GM12878 (cell line): ENCODE measurements around the gene GPBAR1. TPM values are rescaled to one million over a fixed set of nuclear protein-coding genes. Genes with fewer than 3 reads are reported as not detected.

Experiments
- ATAC-seq: fragments of 200-7000 bp; cut with Tn5 transposase; 3 replicates; pipeline ENCODE4 v1.9.1; 2020; ENCODE audit warnings: mild to moderate bottlenecking, moderate library complexity
- BruUV-seq: library from RNA; stranded (reverse); fragments of 400-500 nt; replicated peaks from 2 replicates; lab custom pipeline; 2021; lab: Mats Ljungman, UMichigan
- CTCF ChIA-PET: fragments of 300-600 bp; sonication (Branson Sonifier 250); formaldehyde crosslinking; extraction: SDS; loops from one replicate; lab custom pipeline; 2021; ENCODE audit warnings: inconsistent platforms; lab: Yijun Ruan, JAX
- POLR2A ChIA-PET: fragments of 350-600 bp; formaldehyde crosslinking; extraction: SDS; loops from one replicate; lab custom pipeline; 2021; ENCODE audit warnings: inconsistent platforms; lab: Charles Lee
- RAD21 ChIA-PET: fragments of 300-600 bp; sonication (Branson Sonifier 250); formaldehyde crosslinking; loops from one replicate; lab custom pipeline; 2023; ENCODE audit warnings: antibody characterized with exemption; ENCODE audit not compliant: unreplicated experiment; lab: Charles Lee
- SMC1A ChIA-PET: fragments of 300-600 bp; sonication (Branson Sonifier 250); formaldehyde crosslinking; loops from one replicate; lab custom pipeline; 2023; ENCODE audit not compliant: unreplicated experiment, uncharacterized antibody; lab: Charles Lee
- DNase-seq: peaks from one replicate; pipeline ENCODE4 v3.0.0-alpha.2; 2011; ENCODE audit warnings: low read depth, low spot score
- FAIRE-seq: peaks from 3 replicates; lab custom pipeline; 2011; peaks lifted over from hg19 to GRCh38; lab: Jason Lieb, UNC
- H2AFZ ChIP-seq: 2 replicates; pipeline ENCODE4 v1.6.0; 2011; ENCODE audit warnings: low read depth, low read length, control low read depth; ENCODE audit not compliant: control insufficient read depth
- H3K27ac ChIP-seq: 2 replicates; pipeline ENCODE4 v1.5.1; 2011; ENCODE audit warnings: control low read depth; ENCODE audit not compliant: control insufficient read depth, insufficient read depth
- H3K27me3 ChIP-seq, 2 experiments: replicated peaks in 1 of 2; 2 replicates each; pipeline versions ENCODE4 v1.6.0 to v1.6.1; 2011; ENCODE audit warnings: low read length in 1 of 2; ENCODE audit not compliant: control insufficient read depth in 2 of 2, insufficient read depth in 2 of 2
- H3K36me3 ChIP-seq, 2 experiments: 2 replicates each; pipeline ENCODE4 v1.5.1; 2011; ENCODE audit warnings: low read length in 1 of 2; ENCODE audit not compliant: control insufficient read depth in 2 of 2, insufficient read depth in 2 of 2
- H3K4me1 ChIP-seq: 2 replicates; pipeline ENCODE4 v1.6.1; 2011; ENCODE audit warnings: mild to moderate bottlenecking, low read length, moderate library complexity, mixed read lengths; ENCODE audit not compliant: control insufficient read depth, insufficient read depth
- H3K4me2 ChIP-seq: 2 replicates; pipeline ENCODE4 v1.6.0; 2011; ENCODE audit warnings: control low read depth; ENCODE audit not compliant: control insufficient read depth, insufficient read depth
- H3K4me3 ChIP-seq: fragments of 200-600 bp; sonication (generic); 2 replicates; pipeline ENCODE4 v1.5.1; 2016
- H3K79me2 ChIP-seq: 2 replicates; pipeline ENCODE4 v1.6.0; 2011; ENCODE audit warnings: low read length; ENCODE audit not compliant: control insufficient read depth, insufficient read depth
- H3K9ac ChIP-seq: 2 replicates; pipeline ENCODE4 v1.8.0; 2011; ENCODE audit warnings: low read length, control low read depth, mixed read lengths; ENCODE audit not compliant: control insufficient read depth, insufficient read depth
- H3K9me3 ChIP-seq: replicated peaks from 3 replicates; pipeline ENCODE4 v1.5.1; 2011; ENCODE audit warnings: mild to moderate bottlenecking, low read length; ENCODE audit not compliant: control insufficient read depth, insufficient read depth
- H4K20me1 ChIP-seq: 2 replicates; pipeline ENCODE4 v1.6.0; 2011; ENCODE audit not compliant: control insufficient read depth, insufficient read depth
- IKZF1 ChIP-seq: fragments of 450-650 bp; conservative IDR thresholded peaks from 2 replicates; pipeline ENCODE4 v1.6.1; 2017; ENCODE audit warnings: antibody characterized with exemption, mild to moderate bottlenecking
- MTA2 ChIP-seq: fragments of 450-650 bp; IDR thresholded peaks from 2 replicates; pipeline ENCODE4 v1.6.1; 2016; ENCODE audit warnings: low read depth, mild to moderate bottlenecking, moderate library complexity
- NFIC ChIP-seq: IDR thresholded peaks from 2 replicates; pipeline ENCODE4 v1.6.1; 2012; ENCODE audit warnings: low read depth, mild to moderate bottlenecking, inconsistent platforms, low read length, moderate library complexity
- NFYA ChIP-seq: IDR thresholded peaks from 2 replicates; pipeline ENCODE4 v1.6.1; 2011; ENCODE audit warnings: low read depth, mild to moderate bottlenecking, low read length, improper control_type of control experiment, borderline replicate concordance
- RUNX3 ChIP-seq: IDR thresholded peaks from 2 replicates; pipeline ENCODE4 v1.6.1; 2012; ENCODE audit warnings: low read length, inconsistent platforms
- SMARCA5 ChIP-seq: fragments of 450-650 bp; IDR thresholded peaks from 2 replicates; pipeline ENCODE4 v1.6.1; 2017; ENCODE audit warnings: mild to moderate bottlenecking
- SREBF1 ChIP-seq: IDR thresholded peaks from 2 replicates; pipeline ENCODE4 v1.6.1; 2012; ENCODE audit warnings: mild to moderate bottlenecking, low read length
- SUPT20H ChIP-seq: IDR thresholded peaks from 2 replicates; pipeline ENCODE4 v1.6.1; 2011; ENCODE audit warnings: low read depth, mild to moderate bottlenecking, low read length, moderate library complexity, borderline replicate concordance; ENCODE audit not compliant: control insufficient read depth
- TARDBP ChIP-seq: IDR thresholded peaks from 2 replicates; pipeline ENCODE4 v1.6.1; 2016; ENCODE audit warnings: borderline replicate concordance
- ZNF274 ChIP-seq: IDR thresholded peaks from one replicate; pipeline ENCODE4 v1.8.0; 2011; ENCODE audit not compliant: insufficient read length, insufficient read depth
- ZNF384 ChIP-seq: IDR thresholded peaks from 2 replicates; pipeline ENCODE4 v1.6.1; 2012; ENCODE audit warnings: low read depth, mild to moderate bottlenecking, low read length, improper control_type of control experiment, borderline replicate concordance
- ZSCAN29 ChIP-seq: fragments of 450-650 bp; IDR thresholded peaks from 2 replicates; pipeline ENCODE4 v1.6.1; 2017; ENCODE audit warnings: mild to moderate bottlenecking, moderate library complexity
- ZZZ3 ChIP-seq: IDR thresholded peaks from 2 replicates; pipeline ENCODE4 v1.6.1; 2011; ENCODE audit warnings: low read depth; ENCODE audit not compliant: control insufficient read depth, insufficient read length
- WGBS: methylation state at CpG from one replicate; pipeline ENCODE4 v1.1.6; 2016; ENCODE audit warnings: low lambda C conversion rate; ENCODE audit not compliant: insufficient replicate concordance, insufficient coverage; ENCODE audit errors: missing lambda C conversion rate; 5-methylcytosine and 5-hydroxymethylcytosine counted together
- in situ Hi-C: fragments of 300-500 bp; cut with MboI; formaldehyde crosslinking; loops from 9 replicates; pipeline ENCODE4 v1.14.3; 2018; ENCODE audit warnings: mixed read lengths
- intact Hi-C: fragments of 100-400 bp; cut with micrococcal nuclease; formaldehyde crosslinking; loops from one replicate; pipeline ENCODE4 v1.14.2; 2022; ENCODE audit not compliant: unreplicated experiment
- polyA plus RNA-seq, 11 experiments: library from polyadenylated mRNA; depleted of rRNA in 4 of 11; unstranded in 6 of 11; stranded (reverse) in 5 of 11; fragments of >200 nt; fragmentation: Nextera tagmentation in 4 of 11; fragmentation: Illumina TruSeq in 1 of 11; extraction: Ambion mirVana in 4 of 11; extraction: Trizol in 1 of 11; gene quantifications; 1 replicate in 1 of 11; 2 replicates in 10 of 11; pipeline versions ENCODE4 v1.2.1 to v1.2.3, GENCODE V29; 2011 to 2016; ENCODE audit warnings: inconsistent platforms in 2 of 11, missing spikeins in 2 of 11, low read depth in 1 of 11
- total RNA-seq, 4 experiments: library from RNA; depleted of rRNA in 3 of 4; stranded (reverse); fragments of >200 nt in 3 of 4; fragmentation: Illumina TruSeq in 1 of 4; extraction: Trizol in 1 of 4; gene quantifications; 2 replicates each; pipeline versions ENCODE4 v1.2.1 to v1.2.3, GENCODE V29; 2013 to 2021
- TF ChIP-seq, protein P1 (sequence below): fragments of 450-650 bp; IDR thresholded peaks from 2 replicates; pipeline ENCODE4 v1.6.1; 2016; ENCODE audit warnings: mild to moderate bottlenecking, moderate library complexity, borderline replicate concordance
- TF ChIP-seq, protein P2 (sequence below): fragments of 450-650 bp; IDR thresholded peaks from 2 replicates; pipeline ENCODE4 v1.6.1; 2014; ENCODE audit warnings: mild to moderate bottlenecking
- TF ChIP-seq, protein P3 (sequence below): IDR thresholded peaks from 2 replicates; pipeline ENCODE4 v1.6.1; 2012; ENCODE audit warnings: low read depth, low read length, improper control_type of control experiment

GPBAR1 gene
- total and polyA plus RNA-seq, 10 of the 15 experiments (the other 5 are each of a cell fraction or from before 2014, with no cell fraction given) = 0.03 to 0.36 (median 0.11) TPM; not detected in 3

DNA sequence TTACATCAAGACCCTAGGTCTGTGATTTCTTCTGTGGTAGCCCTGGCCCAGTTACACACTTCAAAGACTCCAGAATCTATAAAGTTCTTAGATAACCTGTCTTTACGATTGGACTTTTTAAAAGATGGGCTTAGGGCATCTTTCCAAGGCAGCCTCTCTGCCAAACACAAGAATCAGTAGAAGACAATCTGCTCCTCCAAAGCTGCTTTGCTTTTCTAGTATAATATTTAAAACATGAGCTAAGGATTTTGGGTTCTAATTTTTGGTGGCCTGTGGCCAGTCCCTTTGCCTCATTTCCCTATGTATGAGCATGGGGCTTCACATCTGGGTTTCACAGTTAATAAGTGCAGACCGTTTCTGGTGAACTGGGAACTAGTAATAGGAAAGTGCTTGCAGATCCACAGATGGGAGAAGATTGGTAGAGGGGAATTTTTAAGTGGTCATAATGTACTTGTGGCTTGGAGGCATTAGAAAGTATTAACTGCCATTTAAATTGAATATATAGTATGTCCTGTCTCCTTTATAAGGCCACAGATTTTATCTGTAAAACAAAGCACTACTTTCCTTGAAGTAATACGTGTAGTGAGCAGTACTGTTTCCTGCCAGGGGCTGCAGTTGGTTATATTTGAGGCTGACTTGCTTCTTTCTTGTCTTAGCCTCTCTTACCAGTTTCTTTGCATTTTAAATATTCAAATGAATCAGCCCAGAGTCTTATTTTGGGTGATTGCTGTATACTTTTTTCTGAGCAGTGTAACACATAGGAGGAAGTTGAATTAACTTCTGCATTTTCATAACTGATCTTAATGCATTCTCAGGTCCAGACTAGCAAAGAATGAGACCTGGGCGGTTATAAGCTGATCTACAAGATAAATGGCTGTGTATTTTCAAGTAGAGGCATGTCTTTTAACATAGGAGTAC lies 42.3 kb upstream of the GPBAR1 start:
- H3K4me2 ChIP-seq = peak overlapping the region; percentile 94
- peaks cover 25% of the 10 kb centered on the region for H3K4me1 ChIP-seq
- no peaks in the 10 kb centered on the region for H3K27me3 ChIP-seq
- peak overlapping the region; percentile 99 for H3K27ac ChIP-seq
- peak overlapping the region; percentile 93 for H3K4me3 ChIP-seq
- H3K9me3 ChIP-seq = no peaks in the 10 kb centered on the region
- DNase-seq (peak; percentile 53), FAIRE-seq (no peak), ATAC-seq (peak; percentile 47)
- intact Hi-C loops (loop anchor here (1.0 to 5.0 kb wide), 2 partner anchors 11 to 179 kb away; partner anchors contain the start of gene CTDSP1), in situ Hi-C loops (no loop called here)
- H4K20me1 ChIP-seq = peaks cover 9% of the 10 kb centered on the region
- ChIA-PET CTCF (interaction anchor here (0.7 to 5.7 kb wide), 5 partner anchors 9 to 140 kb away, joined by 3 to 58 read pairs (median 4); no protein-coding TSS in a partner anchor), SMC1A (interaction anchor here (0.6 to 4.6 kb wide), 7 partner anchors 9 to 137 kb away, joined by 3 to 73 read pairs (median 4); no protein-coding TSS in a partner anchor), RAD21 (interaction anchor here (1.4 to 6.7 kb wide), 3 partner anchors 11 to 72 kb away, joined by 3 to 84 read pairs (median 7); no protein-coding TSS in a partner anchor), POLR2A (interaction anchor here (0.6 to 8.8 kb wide), 7 partner anchors 11 to 489 kb away, joined by 3 to 98 read pairs (median 5); partner anchors contain the start of genes AAMP and PNKD)
- BruUV-seq = no TSS peak
- no peak overlapping the region for H2AFZ ChIP-seq
- WGBS = 0% methylated on average over 4 of the region's 4 CpGs
- H3K36me3 ChIP-seq = peaks cover 0 to 15% of the 10 kb centered on the region in 2 experiments; a peak in 2 of 4 replicates
- H3K79me2 ChIP-seq = peaks cover 74% of the 10 kb centered on the region
- H3K9ac ChIP-seq = peak overlapping the region; percentile 99
- TF ChIP-seq SMARCA5 (no peak), RUNX3 (peak; percentile 58; the same call in 1 of the 2 replicates), ZSCAN29 (no peak), NFYA (no peak), IKZF1 (0 out of 2 replicates have a peak, but pooled peaks have one; percentile 9), TARDBP (no peak), ZZZ3 (no peak), NFIC (peak; percentile 35), SUPT20H (no peak), ZNF384 (no peak), MTA2 (peak; percentile 32; the same call in 1 of the 2 replicates), SREBF1 (no peak), ZNF274 (no peak)
- TF ChIP-seq, protein P1, sequence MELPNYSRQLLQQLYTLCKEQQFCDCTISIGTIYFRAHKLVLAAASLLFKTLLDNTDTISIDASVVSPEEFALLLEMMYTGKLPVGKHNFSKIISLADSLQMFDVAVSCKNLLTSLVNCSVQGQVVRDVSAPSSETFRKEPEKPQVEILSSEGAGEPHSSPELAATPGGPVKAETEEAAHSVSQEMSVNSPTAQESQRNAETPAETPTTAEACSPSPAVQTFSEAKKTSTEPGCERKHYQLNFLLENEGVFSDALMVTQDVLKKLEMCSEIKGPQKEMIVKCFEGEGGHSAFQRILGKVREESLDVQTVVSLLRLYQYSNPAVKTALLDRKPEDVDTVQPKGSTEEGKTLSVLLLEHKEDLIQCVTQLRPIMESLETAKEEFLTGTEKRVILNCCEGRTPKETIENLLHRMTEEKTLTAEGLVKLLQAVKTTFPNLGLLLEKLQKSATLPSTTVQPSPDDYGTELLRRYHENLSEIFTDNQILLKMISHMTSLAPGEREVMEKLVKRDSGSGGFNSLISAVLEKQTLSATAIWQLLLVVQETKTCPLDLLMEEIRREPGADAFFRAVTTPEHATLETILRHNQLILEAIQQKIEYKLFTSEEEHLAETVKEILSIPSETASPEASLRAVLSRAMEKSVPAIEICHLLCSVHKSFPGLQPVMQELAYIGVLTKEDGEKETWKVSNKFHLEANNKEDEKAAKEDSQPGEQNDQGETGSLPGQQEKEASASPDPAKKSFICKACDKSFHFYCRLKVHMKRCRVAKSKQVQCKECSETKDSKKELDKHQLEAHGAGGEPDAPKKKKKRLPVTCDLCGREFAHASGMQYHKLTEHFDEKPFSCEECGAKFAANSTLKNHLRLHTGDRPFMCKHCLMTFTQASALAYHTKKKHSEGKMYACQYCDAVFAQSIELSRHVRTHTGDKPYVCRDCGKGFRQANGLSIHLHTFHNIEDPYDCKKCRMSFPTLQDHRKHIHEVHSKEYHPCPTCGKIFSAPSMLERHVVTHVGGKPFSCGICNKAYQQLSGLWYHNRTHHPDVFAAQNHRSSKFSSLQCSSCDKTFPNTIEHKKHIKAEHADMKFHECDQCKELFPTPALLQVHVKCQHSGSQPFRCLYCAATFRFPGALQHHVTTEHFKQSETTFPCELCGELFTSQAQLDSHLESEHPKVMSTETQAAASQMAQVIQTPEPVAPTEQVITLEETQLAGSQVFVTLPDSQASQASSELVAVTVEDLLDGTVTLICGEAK = peak; percentile 36; the same call in 1 of the 2 replicates
- TF ChIP-seq, protein P2, sequence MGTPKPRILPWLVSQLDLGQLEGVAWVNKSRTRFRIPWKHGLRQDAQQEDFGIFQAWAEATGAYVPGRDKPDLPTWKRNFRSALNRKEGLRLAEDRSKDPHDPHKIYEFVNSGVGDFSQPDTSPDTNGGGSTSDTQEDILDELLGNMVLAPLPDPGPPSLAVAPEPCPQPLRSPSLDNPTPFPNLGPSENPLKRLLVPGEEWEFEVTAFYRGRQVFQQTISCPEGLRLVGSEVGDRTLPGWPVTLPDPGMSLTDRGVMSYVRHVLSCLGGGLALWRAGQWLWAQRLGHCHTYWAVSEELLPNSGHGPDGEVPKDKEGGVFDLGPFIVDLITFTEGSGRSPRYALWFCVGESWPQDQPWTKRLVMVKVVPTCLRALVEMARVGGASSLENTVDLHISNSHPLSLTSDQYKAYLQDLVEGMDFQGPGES = no peak
- TF ChIP-seq, protein P3, sequence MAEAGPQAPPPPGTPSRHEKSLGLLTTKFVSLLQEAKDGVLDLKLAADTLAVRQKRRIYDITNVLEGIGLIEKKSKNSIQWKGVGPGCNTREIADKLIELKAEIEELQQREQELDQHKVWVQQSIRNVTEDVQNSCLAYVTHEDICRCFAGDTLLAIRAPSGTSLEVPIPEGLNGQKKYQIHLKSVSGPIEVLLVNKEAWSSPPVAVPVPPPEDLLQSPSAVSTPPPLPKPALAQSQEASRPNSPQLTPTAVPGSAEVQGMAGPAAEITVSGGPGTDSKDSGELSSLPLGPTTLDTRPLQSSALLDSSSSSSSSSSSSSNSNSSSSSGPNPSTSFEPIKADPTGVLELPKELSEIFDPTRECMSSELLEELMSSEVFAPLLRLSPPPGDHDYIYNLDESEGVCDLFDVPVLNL = no peak
